Measurements from ENCODE around the gene DRG1.

GRCh38 chr22:31474743-31475142, 75.3 kb downstream of the DRG1 start:
- TF ChIP-seq RAD21 (conservative IDR thresholded peaks at IDR 0.05) (no peak), POLR2AphosphoS5 (IDR thresholded peaks at IDR 0.05) (no peak), REST (IDR thresholded peaks at IDR 0.05; ENCODE audit: borderline replicate concordance) (no peak), EZH2 (IDR thresholded peaks at IDR 0.05; ENCODE audit: borderline replicate concordance, insufficient read depth, low read length, poor library complexity, severe bottlenecking) (no peak), TAF1 (IDR thresholded peaks at IDR 0.05; ENCODE audit: low read depth) (no peak)
- TF ChIP-seq, protein P1, sequence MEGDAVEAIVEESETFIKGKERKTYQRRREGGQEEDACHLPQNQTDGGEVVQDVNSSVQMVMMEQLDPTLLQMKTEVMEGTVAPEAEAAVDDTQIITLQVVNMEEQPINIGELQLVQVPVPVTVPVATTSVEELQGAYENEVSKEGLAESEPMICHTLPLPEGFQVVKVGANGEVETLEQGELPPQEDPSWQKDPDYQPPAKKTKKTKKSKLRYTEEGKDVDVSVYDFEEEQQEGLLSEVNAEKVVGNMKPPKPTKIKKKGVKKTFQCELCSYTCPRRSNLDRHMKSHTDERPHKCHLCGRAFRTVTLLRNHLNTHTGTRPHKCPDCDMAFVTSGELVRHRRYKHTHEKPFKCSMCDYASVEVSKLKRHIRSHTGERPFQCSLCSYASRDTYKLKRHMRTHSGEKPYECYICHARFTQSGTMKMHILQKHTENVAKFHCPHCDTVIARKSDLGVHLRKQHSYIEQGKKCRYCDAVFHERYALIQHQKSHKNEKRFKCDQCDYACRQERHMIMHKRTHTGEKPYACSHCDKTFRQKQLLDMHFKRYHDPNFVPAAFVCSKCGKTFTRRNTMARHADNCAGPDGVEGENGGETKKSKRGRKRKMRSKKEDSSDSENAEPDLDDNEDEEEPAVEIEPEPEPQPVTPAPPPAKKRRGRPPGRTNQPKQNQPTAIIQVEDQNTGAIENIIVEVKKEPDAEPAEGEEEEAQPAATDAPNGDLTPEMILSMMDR (IDR thresholded peaks at IDR 0.05; ENCODE audit: poor library complexity, severe bottlenecking), result no peak
